Thyroid gland (tissue), 4 donors: ENCODE data around the gene A2ML1. TPM values are rescaled to one million over a fixed set of nuclear protein-coding genes. Genes with fewer than 3 reads are reported as not detected.
"Not testable (repeated sequence)": the region's sequence is repeated elsewhere in the genome, so short reads cannot be mapped to it uniquely, and the experiment has no call there.

Source experiments
- DNase-seq, 2 donors: peaks; one replicate each; pipeline ENCODE4 v3.0.0-alpha.2; 2019
- H3K27ac ChIP-seq, 3 donors: fragments of 200-600 bp; sonication (generic); 1 replicate in 2 of 3; 2 replicates in 1 of 3; pipeline ENCODE4 v1.5.1; 2016 to 2019; ENCODE audit warnings: mild to moderate bottlenecking in 1 of 3, moderate library complexity in 1 of 3
- H3K27me3 ChIP-seq: fragments of 200-600 bp; sonication (generic); one replicate; pipeline ENCODE4 v1.5.1; 2019
- H3K36me3 ChIP-seq, 2 donors: fragments of 200-600 bp; sonication (generic); one replicate each; pipeline ENCODE4 v1.5.1; 2016 to 2019
- H3K4me1 ChIP-seq, 2 donors: fragments of 200-600 bp; sonication (generic); one replicate each; pipeline ENCODE4 v1.5.1; 2017 to 2019
- H3K4me3 ChIP-seq, 3 donors: fragments of 200-600 bp; sonication (generic); replicated peaks in 1 of 3; 1 replicate in 2 of 3; 2 replicates in 1 of 3; pipeline ENCODE4 v1.5.1; 2016; ENCODE audit warnings: mild to moderate bottlenecking in 1 of 3
- H3K9me3 ChIP-seq: fragments of 200-600 bp; sonication (generic); one replicate; pipeline ENCODE4 v1.5.1; 2017
- POLR2A ChIP-seq, 2 donors: fragments of 450-650 bp; IDR thresholded peaks; one replicate each; pipeline ENCODE4 v1.6.1; 2017; ENCODE audit warnings: antibody characterized with exemption in 2 of 2, mild to moderate bottlenecking in 2 of 2, moderate library complexity in 1 of 2
- WGBS, 2 donors: methylation state at CpG; one replicate each; pipeline ENCODE4 v1.1.5; 2017; 5-methylcytosine and 5-hydroxymethylcytosine counted together
- intact Hi-C: fragments of 100-400 bp; cut with DNase I; formaldehyde crosslinking; loops from one replicate; pipeline ENCODE4 v1.15.1; 2023
- total RNA-seq, 4 donors: library from RNA; depleted of rRNA; stranded (reverse); fragments of >200 nt; gene quantifications; one replicate each; pipeline ENCODE4 v1.2.3, GENCODE V29; 2016
- TF ChIP-seq, protein P1 (sequence below), 6 experiments: fragments of 200-600 bp in 3 of 6; fragments of 450-650 bp in 3 of 6; sonication (generic) in 3 of 6; IDR thresholded peaks; one replicate each; pipeline ENCODE4 v1.5.1; 2016 to 2019; ENCODE audit warnings: antibody characterized with exemption in 6 of 6, mild to moderate bottlenecking in 2 of 6, inconsistent platforms in 1 of 6, moderate library complexity in 1 of 6

Gene A2ML1
- total RNA-seq, 4 donors from 2014 or later = 0.22 to 0.27 TPM; not detected in 2

DNA sequence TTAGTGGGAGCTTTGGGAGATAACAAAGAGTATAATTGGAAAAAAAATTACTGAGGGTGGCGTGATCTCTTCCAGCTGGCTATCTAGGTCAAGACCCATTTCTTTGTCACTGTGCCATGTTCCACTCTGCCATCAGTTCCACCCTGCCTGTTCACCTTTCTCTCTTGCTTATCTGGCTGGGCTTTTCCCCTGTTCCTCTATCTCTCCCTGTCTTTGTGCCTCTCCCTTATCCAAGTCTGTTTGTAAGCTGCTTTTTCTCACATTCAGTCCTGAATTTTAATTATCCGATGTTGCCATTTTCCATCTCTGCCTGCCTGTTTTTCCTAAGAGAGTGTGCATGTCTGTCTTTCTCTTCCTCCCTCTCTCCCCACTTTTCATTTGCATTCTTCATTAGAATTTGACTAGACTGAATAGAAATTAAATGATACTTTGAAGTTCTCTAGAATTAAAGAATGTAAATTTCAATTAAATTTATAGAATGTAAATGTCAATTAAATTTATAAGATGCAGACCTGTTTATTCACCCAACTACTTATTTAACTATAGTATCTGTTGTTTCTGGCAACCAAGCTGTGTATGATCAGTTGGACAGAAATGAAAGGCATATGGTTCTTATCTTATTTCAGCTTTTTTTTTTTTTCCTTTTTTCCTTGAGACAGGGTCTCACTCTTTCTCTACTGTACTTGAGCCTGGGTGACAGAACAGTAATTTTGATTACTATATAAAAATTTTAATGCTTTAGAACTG is 40.9 kb upstream of the A2ML1 start:
- intact Hi-C loops = no loop called here
- no peak overlapping the region for H3K27ac ChIP-seq
- TF ChIP-seq, protein P1, sequence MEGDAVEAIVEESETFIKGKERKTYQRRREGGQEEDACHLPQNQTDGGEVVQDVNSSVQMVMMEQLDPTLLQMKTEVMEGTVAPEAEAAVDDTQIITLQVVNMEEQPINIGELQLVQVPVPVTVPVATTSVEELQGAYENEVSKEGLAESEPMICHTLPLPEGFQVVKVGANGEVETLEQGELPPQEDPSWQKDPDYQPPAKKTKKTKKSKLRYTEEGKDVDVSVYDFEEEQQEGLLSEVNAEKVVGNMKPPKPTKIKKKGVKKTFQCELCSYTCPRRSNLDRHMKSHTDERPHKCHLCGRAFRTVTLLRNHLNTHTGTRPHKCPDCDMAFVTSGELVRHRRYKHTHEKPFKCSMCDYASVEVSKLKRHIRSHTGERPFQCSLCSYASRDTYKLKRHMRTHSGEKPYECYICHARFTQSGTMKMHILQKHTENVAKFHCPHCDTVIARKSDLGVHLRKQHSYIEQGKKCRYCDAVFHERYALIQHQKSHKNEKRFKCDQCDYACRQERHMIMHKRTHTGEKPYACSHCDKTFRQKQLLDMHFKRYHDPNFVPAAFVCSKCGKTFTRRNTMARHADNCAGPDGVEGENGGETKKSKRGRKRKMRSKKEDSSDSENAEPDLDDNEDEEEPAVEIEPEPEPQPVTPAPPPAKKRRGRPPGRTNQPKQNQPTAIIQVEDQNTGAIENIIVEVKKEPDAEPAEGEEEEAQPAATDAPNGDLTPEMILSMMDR (IDR thresholded peaks at IDR 0.05) = no peak
- TF ChIP-seq POLR2A (IDR thresholded peaks at IDR 0.05) = no peak

DNA sequence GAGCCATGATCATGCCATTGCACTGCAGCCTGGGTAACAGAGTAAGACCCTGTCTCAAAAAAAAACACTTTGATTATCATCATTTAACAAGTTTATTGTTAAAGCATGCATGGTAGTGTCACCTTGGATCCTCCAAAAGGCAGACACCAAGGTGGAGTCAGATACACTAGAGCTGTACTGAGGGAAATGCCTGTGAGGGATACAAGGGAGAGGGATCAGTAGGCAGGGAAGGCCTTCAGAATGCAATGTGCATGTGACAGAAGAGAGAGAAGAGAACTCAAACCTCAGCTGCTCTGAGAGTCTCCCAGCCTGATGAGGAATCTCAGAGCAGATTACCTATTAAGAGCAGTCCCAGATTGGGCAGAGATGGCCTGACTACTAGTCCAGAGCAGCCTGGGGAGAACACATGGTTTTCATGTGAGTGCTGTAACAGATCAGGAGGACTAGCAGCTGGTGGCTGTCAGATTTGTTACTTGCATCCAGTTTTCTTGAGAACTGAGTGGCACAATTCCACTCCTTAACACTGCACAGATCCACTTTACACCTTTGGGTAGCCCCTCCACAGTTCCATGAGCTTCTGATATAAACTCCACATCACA is 38.0 kb upstream of the A2ML1 start:
- Histone ChIP-seq H3K36me3 (peaks cover 0 to 4% of the 10 kb centered on the region in 2 donors), H3K27me3 (no peaks in the 10 kb centered on the region), H3K9me3 (no peaks in the 10 kb centered on the region), H3K4me3 (no peak overlapping the region), H3K4me1 (peaks cover 7 to 9% of the 10 kb centered on the region in 2 donors), H3K27ac (no peak overlapping the region)
- DNase-seq = no peak
- intact Hi-C loops = no loop called here
- TF ChIP-seq, protein P1 (IDR thresholded peaks at IDR 0.05) = no peak
- TF ChIP-seq POLR2A (IDR thresholded peaks at IDR 0.05) = no peak

More for the DNA sequence above, 40.9 kb upstream of the A2ML1 start:
- peaks cover 0 to 4% of the 10 kb centered on the region in 2 donors for H3K36me3 ChIP-seq
- no peaks in the 10 kb centered on the region for H3K27me3 ChIP-seq
- 63 to 69% methylated on average over 2 of the region's 2 CpGs for WGBS, 2 donors
- H3K4me1 ChIP-seq = peaks cover 7 to 9% of the 10 kb centered on the region in 2 donors
- H3K9me3 ChIP-seq = no peaks in the 10 kb centered on the region
- H3K4me3 ChIP-seq = no peak overlapping the region
- peak; percentile 14 to 19 for DNase-seq

DNA sequence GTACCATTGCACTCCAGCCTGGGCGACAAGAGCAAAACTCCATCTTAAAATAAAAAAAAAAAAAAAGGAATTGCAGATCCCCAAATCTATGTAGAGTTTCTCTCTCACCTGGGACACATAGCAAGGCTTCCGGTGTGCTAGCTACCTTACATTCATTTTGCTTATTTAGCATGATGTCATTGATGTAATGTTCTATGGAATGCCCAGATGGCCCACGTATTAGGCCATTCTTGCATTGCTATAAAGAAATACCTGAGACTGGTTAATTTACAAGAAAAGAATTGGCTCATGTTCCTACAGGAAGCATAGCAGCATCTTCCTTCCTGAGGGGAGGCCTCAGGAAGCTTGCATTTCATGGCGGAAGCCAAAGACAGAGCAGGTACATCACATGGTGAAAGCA is 36.9 kb upstream of the A2ML1 start:
- H3K4me1 ChIP-seq = peaks cover 7 to 9% of the 10 kb centered on the region in 2 donors
- no peak overlapping the region for H3K4me3 ChIP-seq
- intact Hi-C loops = no loop called here
- TF ChIP-seq POLR2A (IDR thresholded peaks at IDR 0.05) = no peak
- TF ChIP-seq, protein P1 (IDR thresholded peaks at IDR 0.05) = no peak
- H3K9me3 ChIP-seq = no peaks in the 10 kb centered on the region
- H3K36me3 ChIP-seq = peaks cover 0 to 4% of the 10 kb centered on the region in 2 donors
- WGBS, 2 donors = 86 to 88% methylated on average over 4 of the region's 4 CpGs
- DNase-seq = no peak
- H3K27ac ChIP-seq = no peak overlapping the region
- no peaks in the 10 kb centered on the region for H3K27me3 ChIP-seq

DNA sequence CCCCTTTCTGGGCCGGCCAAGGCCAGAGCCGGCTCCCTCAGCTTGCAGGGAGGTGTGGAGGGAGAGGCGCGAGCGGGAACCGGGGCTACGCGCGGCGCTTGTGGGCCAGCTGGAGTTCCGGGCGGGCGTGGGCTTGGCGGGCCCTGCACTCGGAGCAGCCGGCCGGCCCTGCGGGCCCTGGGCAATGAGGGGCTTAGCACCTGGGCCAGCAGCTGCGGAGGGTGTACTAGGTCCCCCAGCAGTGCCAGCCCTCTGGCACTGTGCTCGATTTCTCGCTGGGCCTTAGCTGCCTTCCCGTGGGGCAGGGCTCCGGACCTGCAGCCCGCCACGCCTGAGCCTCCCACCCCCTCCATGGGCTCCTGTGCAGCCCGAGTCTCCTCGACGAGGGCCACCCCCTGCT is 35.2 kb upstream of the A2ML1 start:
- not testable (repeated sequence) for DNase-seq
- 96 to 97% methylated on average over 6 to 15 of the region's 28 CpGs for WGBS, 2 donors

DNA sequence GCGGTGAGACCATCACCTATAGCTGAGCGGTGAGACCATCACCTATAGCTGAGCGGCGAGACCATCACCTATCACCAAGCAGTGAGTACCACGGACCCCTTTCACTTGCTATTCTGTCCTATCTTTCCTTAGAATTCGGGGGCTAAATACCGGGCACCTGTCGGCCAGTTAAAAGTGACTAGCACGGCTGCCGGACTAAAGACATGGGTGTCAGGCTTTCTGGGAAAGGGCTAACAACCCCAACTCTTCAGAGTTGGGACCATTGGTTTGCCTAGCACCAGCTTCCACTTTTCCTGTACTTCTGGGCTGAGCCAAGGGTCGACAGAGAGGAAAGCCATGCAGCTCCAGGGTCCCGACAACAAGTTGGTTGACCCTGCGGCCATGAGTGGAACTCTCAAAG is 33.7 kb upstream of the A2ML1 start:
- intact Hi-C loops, DNase-seq, H3K27ac ChIP-seq, H3K9me3 ChIP-seq, H3K4me1 ChIP-seq, H3K36me3 ChIP-seq, H3K27me3 ChIP-seq, H3K4me3 ChIP-seq: not testable (repeated sequence)
- 71 to 74% methylated on average over 7 to 8 of the region's 13 CpGs for WGBS, 2 donors

More for the DNA sequence above, 35.2 kb upstream of the A2ML1 start:
- H3K9me3 ChIP-seq, intact Hi-C loops, H3K4me1 ChIP-seq, H3K27me3 ChIP-seq, H3K27ac ChIP-seq, H3K36me3 ChIP-seq, H3K4me3 ChIP-seq: not testable (repeated sequence)

DNA sequence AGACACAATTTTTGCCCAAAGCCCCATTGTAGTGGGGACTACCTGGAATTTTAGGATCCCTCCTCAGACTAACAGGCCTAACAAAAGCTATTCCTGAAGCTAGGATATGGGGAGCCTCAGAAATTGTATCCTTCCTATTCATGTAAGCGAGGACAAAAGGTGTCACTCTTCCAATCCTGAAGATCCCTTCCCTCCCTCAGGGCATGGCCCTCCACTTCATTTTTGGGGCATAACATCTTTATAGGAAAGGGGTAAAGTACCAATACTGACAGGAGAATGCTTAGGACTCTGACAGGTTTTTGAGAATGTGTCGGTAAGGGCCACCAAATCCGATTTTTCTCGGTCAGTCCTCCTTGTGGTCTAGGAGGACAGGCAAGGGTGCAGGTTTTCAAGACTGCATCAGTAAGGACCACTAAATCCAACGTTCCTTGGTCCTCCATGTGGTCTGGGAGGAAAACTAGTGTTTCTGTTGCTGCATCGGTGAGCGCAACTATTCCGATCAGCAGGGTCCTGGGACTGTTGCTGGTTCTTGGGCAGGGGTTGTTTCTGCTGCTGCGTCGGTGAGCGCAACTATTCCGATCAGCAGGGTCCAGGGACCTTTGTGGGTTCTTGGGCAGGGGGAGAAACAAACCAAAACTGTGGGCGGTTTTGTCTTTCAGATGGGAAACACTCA is 32.9 kb upstream of the A2ML1 start:
- H3K27ac ChIP-seq, intact Hi-C loops, DNase-seq, H3K4me1 ChIP-seq, H3K9me3 ChIP-seq, H3K4me3 ChIP-seq, H3K36me3 ChIP-seq, H3K27me3 ChIP-seq: not testable (repeated sequence)
- WGBS, 2 donors = 87 to 89% methylated on average over 12 to 13 of the region's 13 CpGs

DNA sequence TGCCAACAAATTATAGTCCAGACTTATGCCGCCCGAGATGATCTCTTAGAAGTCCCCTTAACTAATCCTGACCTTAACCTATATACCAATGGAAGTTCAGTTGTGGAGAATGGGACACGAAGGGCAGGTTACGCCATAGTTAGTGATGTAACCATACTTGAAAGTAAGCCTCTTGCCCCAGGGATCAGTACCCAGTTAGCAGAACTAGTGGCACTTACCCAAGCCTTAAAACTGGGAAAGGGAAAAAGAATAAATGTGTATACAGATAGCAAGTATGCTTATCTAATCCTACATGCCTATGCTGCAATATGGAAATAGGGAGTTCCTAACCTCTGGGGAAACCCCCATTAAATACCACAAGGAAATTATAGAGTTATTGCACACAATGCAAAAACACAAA is 29.2 kb upstream of the A2ML1 start:
- H3K27me3 ChIP-seq, H3K4me1 ChIP-seq, intact Hi-C loops, H3K4me3 ChIP-seq, DNase-seq, H3K9me3 ChIP-seq, H3K36me3 ChIP-seq, H3K27ac ChIP-seq: not testable (repeated sequence)
- WGBS, 2 donors = 79 to 87% methylated on average over 4 of the region's 4 CpGs

DNA sequence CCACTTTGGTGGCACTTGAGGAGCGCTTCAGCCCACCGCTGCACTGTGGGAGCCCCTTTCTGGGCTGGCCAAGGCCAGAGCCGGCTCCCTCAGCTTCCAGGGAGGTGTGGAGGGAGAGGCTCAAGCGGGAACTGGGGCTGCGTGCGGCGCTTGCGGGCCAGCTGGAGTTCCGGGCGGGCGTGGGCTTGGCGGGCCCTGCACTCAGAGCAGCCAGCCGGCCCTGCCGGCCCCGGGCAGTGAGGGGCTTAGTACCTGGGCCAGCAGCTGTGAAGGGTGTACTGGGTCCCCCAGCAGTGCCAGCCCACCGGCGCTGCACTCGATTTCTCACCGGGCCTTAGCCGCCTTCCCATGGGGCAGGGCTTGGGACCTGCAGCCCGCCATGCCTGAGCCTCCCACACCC is 27.8 kb upstream of the A2ML1 start:
- H3K27ac ChIP-seq, H3K4me3 ChIP-seq, DNase-seq, H3K27me3 ChIP-seq, intact Hi-C loops, H3K4me1 ChIP-seq, H3K9me3 ChIP-seq, H3K36me3 ChIP-seq: not testable (repeated sequence)
- 98 to 100% methylated on average over 2 to 8 of the region's 21 CpGs for WGBS, 2 donors
